AG04449 (cell line): ENCODE results near the gene ALDH16A1.
A peak's percentile ranks its signal among the peaks of the same experiment; 100 is the strongest.

Source experiments
- CTCF ChIA-PET: fragments of 350-600 bp; formaldehyde crosslinking; extraction: SDS; loops from one replicate; lab custom pipeline; 2021; ENCODE audit warnings: antibody characterized with exemption; lab: Yijun Ruan, JAX
- POLR2A ChIA-PET: fragments of 400-600, 350-600 bp; formaldehyde crosslinking; extraction: SDS; loops from one replicate; lab custom pipeline; 2020; ENCODE audit warnings: antibody characterized with exemption, inconsistent platforms; lab: Yijun Ruan, JAX
- DNase-seq: peaks from one replicate; pipeline ENCODE4 v3.0.0-alpha.2; 2010; ENCODE audit warnings: low read depth, low spot score
- H3K4me3 ChIP-seq: 2 replicates; pipeline ENCODE4 v1.5.1; 2011; ENCODE audit warnings: low read depth, mild to moderate bottlenecking, control low read depth, low read length
- TF ChIP-seq, protein P1 (sequence below): IDR thresholded peaks from one replicate; pipeline ENCODE4 v1.5.1; 2011; ENCODE audit warnings: mild to moderate bottlenecking, moderate library complexity, low read length, control low read depth, inconsistent platforms; ENCODE audit not compliant: insufficient read depth; ENCODE audit errors: missing control alignments

Gene ALDH16A1

DNA sequence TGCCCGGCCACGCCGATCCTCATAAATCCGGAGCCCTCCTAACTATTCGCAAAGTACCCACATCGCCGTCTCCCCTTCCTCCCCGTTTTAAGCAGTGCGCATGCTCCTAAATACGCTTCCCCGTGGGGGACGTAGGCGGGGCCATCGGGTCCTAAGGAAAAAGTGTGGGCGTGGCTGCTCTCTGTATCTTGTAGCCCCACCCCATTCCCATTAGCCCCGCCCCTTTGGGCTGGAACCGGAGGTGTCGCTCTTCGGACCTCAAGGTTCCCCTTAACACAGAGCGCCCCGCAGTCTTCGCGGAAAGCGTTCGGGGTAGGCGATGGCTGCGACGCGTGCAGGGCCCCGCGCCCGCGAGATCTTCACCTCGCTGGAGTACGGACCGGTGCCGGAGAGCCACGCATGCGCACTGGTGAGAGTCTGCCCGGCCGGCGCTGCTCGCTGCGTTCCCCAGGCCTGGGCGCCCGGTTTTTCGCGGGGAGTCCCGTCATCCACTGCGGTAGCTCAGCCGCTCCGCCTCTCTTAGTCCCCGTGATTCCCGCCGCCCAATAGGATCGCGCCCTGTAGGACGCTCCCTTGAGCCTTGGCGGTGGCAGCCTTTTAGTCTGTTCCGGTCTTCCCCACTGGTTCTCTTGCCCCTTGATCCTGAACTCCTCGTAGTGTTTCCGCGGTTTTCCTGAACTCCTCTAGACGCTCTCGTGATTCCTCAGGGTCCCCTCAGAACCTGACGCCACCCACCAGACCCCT is at the start of gene ALDH16A1:
Gene ALDH16A1 (plus strand): TSS at position 213 of the 744 bp plus-strand sequence. CDS start 107 bp downstream, at position 320.
- DNase-seq = peak; percentile 85
- H3K4me3 ChIP-seq = peak within 1 kb of the TSS; percentile 72
- POLR2A ChIA-PET = interaction anchor here (1.0 kb wide), 1 partner anchor 128 kb away, joined by 5 read pairs; the partner anchor contains the start of genes NOSIP and PRRG2
- CTCF ChIA-PET = interaction anchor here (0.8 to 6.2 kb wide), 7 partner anchors 10 to 227 kb away, joined by 3 to 40 read pairs (median 3); partner anchors contain the start of gene FLT3LG
- TF ChIP-seq, protein P1, sequence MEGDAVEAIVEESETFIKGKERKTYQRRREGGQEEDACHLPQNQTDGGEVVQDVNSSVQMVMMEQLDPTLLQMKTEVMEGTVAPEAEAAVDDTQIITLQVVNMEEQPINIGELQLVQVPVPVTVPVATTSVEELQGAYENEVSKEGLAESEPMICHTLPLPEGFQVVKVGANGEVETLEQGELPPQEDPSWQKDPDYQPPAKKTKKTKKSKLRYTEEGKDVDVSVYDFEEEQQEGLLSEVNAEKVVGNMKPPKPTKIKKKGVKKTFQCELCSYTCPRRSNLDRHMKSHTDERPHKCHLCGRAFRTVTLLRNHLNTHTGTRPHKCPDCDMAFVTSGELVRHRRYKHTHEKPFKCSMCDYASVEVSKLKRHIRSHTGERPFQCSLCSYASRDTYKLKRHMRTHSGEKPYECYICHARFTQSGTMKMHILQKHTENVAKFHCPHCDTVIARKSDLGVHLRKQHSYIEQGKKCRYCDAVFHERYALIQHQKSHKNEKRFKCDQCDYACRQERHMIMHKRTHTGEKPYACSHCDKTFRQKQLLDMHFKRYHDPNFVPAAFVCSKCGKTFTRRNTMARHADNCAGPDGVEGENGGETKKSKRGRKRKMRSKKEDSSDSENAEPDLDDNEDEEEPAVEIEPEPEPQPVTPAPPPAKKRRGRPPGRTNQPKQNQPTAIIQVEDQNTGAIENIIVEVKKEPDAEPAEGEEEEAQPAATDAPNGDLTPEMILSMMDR = no peak

DNA sequence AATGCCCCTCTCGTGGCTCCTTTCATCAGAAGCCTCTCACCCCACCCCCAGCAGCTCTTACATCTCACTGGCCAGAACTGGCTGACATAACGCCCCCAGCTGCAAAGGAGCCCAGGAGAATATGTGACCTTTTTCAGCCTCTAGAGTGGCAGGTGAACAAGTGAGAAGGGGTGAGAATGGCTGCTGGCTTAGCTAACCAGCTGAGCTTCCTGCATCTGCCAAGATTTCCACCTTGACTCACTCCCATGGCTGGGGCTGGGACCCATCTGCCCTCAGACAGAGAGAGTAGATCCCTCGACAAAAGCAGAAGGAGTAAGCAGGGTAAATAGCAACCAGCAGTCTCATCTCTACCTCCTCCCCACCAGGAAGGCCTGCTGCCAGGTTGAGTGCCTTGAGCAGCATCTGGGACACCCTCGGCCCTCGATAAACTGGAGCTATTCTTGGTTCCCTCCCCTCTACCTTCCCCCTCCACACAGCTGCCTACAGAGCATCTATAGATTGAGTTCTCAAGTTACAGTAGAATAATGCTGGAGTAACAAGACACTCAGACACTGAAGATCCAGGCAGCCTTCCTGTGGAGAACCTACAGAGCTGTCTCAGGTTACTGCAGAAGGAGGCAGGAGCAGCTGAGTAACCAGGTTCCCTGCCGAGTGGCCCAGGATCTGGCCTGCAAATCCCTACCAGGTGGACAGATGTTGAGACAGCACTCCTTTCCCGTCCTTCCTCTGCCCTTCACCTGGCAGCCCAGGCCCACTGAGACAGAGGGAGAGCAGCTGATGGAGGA is 49.4 kb upstream of the ALDH16A1 start:
- POLR2A ChIA-PET = no interaction called here
- TF ChIP-seq, protein P1 = no peak
- CTCF ChIA-PET = interaction anchor here (0.7 to 1.4 kb wide), 3 partner anchors 10 to 616 kb away, joined by 3 to 5 read pairs (median 4); no protein-coding TSS in a partner anchor
- H3K4me3 ChIP-seq = no peak overlapping the region
- no peak for DNase-seq

DNA sequence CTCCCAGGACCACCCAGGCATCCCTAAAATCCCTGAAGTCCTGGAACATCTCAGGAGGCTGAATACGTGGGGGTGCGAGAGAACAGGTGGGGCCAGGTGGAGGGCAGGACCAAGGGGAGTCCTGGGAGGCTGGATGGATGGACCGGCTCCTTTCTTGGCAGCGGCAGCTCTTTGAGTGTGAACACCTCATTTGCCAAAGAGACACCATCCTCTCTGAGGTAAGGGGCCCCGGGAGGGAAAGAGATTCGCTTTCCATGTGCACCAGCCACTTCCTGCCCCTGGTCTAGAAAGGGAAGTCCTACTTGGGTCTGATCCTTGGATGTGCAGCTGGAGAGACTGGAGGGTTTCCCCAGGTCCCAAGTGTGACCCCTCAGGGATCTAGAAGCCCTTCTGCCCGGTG is 45.9 kb upstream of the ALDH16A1 start:
- TF ChIP-seq, protein P1 = no peak
- CTCF ChIA-PET = interaction anchor here (0.7 to 2.2 kb wide), 4 partner anchors 16 to 38 kb away, joined by 3 to 13 read pairs (median 4); no protein-coding TSS in a partner anchor
- POLR2A ChIA-PET = no interaction called here
- no peak overlapping the region for H3K4me3 ChIP-seq
- no peak for DNase-seq

DNA sequence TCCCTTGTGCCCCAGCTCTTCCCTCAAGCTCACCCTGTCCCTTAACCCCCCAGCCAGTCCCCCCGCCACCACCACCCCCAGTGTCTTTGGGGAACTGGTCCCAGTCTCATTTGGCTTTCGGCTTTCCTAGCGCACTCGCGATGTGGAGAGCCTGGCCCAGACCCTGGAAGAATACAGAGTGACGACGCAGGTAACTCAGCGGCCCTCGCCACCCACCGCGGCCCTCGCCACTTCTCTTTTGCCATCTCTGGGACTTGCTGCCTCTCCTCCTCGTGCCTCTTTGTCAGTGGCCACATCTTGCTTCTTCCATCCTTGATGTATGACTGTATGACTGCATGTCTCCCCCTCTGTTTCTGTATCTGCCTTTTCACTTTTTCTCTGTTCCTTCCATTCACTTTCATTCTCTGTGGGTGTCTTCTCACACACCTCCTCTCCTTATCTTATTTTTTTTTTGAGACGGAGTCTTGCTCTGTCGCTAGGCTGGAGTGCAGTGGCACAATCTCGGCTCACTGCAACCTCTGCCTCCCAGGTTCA is 45.5 kb upstream of the ALDH16A1 start:
- DNase-seq = no peak
- ChIA-PET POLR2A (no interaction called here), CTCF (interaction anchor here (0.7 to 2.2 kb wide), 4 partner anchors 16 to 37 kb away, joined by 3 to 13 read pairs (median 4); no protein-coding TSS in a partner anchor)
- H3K4me3 ChIP-seq = no peak overlapping the region
- TF ChIP-seq, protein P1 = no peak

DNA sequence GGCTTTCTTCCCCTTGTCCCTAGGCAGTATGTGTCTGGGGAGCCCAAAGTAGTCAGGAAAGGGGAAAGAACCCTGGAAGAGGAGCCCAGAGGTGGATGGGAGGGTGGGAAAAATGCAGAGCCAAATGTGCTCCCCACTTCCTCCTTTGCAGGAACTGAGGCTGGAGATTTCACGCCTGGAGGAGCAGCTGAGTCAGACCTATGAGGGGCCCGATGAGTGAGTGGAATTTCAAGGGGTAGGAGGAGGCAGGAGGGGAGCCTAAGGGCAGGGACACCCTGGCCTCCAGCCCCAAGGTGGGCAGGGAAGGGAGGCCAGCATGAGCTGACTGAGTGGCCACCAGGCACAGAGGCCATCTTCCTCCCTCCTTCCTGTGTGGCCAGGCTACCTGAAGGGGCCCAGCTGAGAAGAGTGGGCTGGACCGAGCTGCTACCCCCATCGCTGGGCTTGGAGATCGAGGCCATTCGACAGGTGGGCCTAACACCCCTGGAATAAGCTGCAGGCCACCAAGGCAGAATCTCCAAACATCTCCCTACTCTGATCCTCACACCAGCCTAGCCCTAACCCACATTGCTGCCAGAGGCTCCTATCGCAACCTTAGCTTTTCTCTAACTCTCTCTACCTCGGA is 44.1 kb upstream of the ALDH16A1 start:
- TF ChIP-seq, protein P1 = no peak
- H3K4me3 ChIP-seq = no peak overlapping the region

More for the DNA sequence above, 44.1 kb upstream of the ALDH16A1 start:
- ChIA-PET CTCF (interaction anchor here (1.3 kb wide), 2 partner anchors 10 to 64 kb away, joined by 3 read pairs; no protein-coding TSS in a partner anchor), POLR2A (no interaction called here)
- no peak for DNase-seq
